Measurements from ENCODE around the gene NAP1L4. TPM values are rescaled to one million over a fixed set of nuclear protein-coding genes. Genes with fewer than 3 reads are reported as not detected.

Gene NAP1L4
- total RNA-seq, 1 donor from 2014 or later = 171 TPM

DNA sequence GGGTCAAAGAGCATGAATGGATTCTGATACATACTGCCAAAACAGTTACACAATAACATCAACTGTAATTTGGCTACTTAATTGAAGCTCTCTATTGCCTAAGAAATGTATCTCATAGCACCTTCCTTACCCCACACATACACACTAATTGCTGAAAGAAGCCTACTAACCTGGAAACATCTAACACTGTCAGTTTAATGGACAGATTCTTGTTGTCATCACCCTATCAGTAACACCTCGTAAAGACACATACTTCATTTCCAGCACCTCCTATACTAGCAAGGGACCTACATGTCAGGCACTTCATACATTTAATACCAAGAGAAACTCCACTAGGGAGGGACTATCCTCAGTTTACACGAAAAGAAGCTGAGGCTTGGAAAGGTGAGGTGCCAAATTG, 9.9 kb downstream of the NAP1L4 start:
- Mint-ChIP-seq H3K9me3 (no peaks in the 10 kb centered on the region), H3K4me3 (no peak overlapping the region), H3K27me3 (ENCODE audit: low read depth) (no peaks in the 10 kb centered on the region), H3K36me3 (peaks cover 18% of the 10 kb centered on the region), H3K4me1 (no peaks in the 10 kb centered on the region), H3K27ac (no peak overlapping the region)
- no peak for DNase-seq (ENCODE audit: low spot score in 2 of 2, unreplicated experiment in 2 of 2)
- TF ChIP-seq, protein P1, sequence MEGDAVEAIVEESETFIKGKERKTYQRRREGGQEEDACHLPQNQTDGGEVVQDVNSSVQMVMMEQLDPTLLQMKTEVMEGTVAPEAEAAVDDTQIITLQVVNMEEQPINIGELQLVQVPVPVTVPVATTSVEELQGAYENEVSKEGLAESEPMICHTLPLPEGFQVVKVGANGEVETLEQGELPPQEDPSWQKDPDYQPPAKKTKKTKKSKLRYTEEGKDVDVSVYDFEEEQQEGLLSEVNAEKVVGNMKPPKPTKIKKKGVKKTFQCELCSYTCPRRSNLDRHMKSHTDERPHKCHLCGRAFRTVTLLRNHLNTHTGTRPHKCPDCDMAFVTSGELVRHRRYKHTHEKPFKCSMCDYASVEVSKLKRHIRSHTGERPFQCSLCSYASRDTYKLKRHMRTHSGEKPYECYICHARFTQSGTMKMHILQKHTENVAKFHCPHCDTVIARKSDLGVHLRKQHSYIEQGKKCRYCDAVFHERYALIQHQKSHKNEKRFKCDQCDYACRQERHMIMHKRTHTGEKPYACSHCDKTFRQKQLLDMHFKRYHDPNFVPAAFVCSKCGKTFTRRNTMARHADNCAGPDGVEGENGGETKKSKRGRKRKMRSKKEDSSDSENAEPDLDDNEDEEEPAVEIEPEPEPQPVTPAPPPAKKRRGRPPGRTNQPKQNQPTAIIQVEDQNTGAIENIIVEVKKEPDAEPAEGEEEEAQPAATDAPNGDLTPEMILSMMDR (IDR thresholded peaks at IDR 0.05; ENCODE audit: unreplicated experiment) = no peak

DNA sequence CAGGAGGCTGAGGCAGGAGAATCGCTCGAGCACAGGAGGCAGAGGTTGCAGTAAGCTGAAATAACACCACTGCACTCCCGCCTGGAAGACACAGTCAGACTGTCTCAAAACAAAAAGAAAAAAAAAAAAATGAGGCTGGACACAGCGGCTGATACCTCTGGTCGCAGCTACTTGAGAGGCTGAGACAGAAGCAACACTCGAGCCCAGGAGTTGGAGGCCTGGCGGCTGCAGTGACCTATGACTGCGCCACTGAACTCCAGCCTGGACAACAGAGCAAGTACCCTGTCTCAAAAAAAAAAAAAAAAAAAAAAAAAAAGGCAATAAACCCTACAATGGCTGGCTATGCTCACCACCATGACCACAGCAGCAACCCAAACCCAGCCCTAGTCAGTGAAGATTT, 11.0 kb downstream of the NAP1L4 start:
- H3K27ac Mint-ChIP-seq = no peak overlapping the region
- H3K4me3 Mint-ChIP-seq = no peak overlapping the region
- TF ChIP-seq, protein P1 (IDR thresholded peaks at IDR 0.05; ENCODE audit: unreplicated experiment) = no peak
- no peaks in the 10 kb centered on the region for H3K27me3 Mint-ChIP-seq (ENCODE audit: low read depth)
- peaks cover 24% of the 10 kb centered on the region for H3K36me3 Mint-ChIP-seq
- no peak for DNase-seq (ENCODE audit: low spot score in 2 of 2, unreplicated experiment in 2 of 2)
- H3K9me3 Mint-ChIP-seq = no peaks in the 10 kb centered on the region
- H3K4me1 Mint-ChIP-seq = no peaks in the 10 kb centered on the region

DNA sequence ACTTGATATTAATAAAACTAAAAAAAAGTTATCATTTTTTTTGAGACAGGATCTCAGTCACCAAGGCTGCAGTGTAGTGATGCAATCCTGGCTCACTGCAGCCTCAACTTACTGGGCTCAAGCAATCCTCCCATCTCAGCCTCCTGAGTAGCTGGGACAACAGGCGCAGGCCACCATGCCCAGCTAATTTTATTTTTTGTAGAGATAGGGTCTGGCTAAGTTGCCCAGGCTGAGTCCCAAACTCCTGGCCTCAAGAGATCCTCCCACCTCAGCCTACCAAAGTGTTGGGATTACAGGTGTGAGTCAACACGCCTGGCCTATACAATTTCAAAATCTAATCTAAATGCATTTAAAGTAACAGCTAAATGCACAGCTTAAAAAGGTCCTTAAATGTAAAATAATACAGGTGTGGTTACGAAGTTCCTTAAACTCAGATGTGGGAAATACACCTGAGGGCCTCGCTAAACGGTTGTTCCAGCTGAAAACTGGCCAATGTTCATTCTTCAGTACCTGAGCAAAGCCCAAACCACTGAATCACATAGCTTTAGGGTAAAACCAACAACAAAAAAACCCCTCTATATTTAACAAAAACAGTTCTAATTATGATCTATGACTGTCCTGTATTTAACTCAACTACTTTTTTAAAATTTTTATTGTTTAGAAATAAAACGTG, 11.8 kb downstream of the NAP1L4 start:
- H3K9me3 Mint-ChIP-seq = no peaks in the 10 kb centered on the region

DNA sequence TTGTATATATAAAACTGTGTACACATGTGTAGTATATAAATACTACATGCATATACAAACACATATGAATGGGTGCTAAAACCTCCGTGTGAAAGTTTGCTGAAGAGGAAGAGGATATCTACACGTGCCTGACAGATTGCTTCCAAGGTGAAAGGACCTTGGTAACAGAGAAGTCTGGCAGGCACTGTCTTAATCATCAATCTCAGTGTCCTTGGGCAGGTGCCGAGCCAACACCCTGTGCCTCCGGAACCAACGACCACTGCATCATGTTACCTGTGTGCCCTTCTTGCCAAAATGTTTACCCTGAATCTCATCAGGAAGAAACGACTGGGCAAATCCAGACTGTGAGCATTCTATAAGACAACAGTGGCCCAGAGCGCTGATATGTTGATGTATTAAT, 15.0 kb downstream of the NAP1L4 start:
- Mint-ChIP-seq H3K4me3 (no peak overlapping the region), H3K27ac (no peak overlapping the region), H3K4me1 (no peaks in the 10 kb centered on the region), H3K9me3 (no peaks in the 10 kb centered on the region), H3K36me3 (peaks cover 34% of the 10 kb centered on the region), H3K27me3 (ENCODE audit: low read depth) (no peaks in the 10 kb centered on the region)
- TF ChIP-seq, protein P1 (IDR thresholded peaks at IDR 0.05; ENCODE audit: unreplicated experiment) = no peak
- no peak for DNase-seq (ENCODE audit: low spot score in 2 of 2, unreplicated experiment in 2 of 2)

More for the DNA sequence above, 11.8 kb downstream of the NAP1L4 start:
- TF ChIP-seq, protein P1 (IDR thresholded peaks at IDR 0.05; ENCODE audit: unreplicated experiment) = no peak
- Mint-ChIP-seq H3K36me3 (peaks cover 28% of the 10 kb centered on the region), H3K4me1 (no peaks in the 10 kb centered on the region), H3K27ac (no peak overlapping the region), H3K27me3 (ENCODE audit: low read depth) (no peaks in the 10 kb centered on the region), H3K4me3 (no peak overlapping the region)
- DNase-seq (ENCODE audit: low spot score in 2 of 2, unreplicated experiment in 2 of 2) = no peak

DNA sequence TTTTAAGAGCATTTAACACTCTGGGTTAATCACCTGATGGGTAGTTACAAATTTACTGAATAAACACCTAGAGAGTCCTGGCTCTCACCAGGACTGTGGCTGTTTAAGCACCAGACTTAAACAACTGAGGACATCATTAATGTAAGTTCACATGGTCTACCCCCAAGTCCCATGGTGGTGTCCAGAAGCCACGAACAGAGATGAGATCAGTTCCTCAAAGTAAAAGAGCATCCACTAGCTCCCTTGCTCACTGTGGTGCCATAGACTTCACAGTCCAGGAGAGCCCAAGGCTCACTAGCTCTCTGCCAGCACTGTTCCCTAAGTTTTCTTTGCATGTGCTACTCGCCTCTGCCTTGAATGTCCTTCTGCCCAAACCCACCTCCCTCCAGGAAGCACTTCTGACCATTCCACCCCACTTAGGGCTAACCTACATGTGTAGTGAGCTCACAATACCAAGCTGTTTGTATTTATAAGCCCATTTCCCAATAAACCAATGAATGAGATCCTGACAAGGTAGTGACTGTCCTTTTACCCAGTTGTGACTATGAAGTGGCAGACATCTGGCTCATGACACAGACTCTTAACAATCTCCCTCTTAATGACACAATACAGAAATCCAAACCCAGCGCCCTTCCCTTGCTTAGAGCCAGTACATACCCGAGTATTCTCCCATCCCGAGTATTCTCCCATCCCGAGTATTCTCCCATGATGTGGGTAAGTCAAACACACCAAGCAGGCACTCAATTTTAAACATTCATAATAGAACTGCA, 15.7 kb downstream of the NAP1L4 start:
- Mint-ChIP-seq H3K36me3 (peaks cover 35% of the 10 kb centered on the region), H3K27me3 (ENCODE audit: low read depth) (no peaks in the 10 kb centered on the region), H3K9me3 (no peaks in the 10 kb centered on the region), H3K4me3 (no peak overlapping the region), H3K27ac (no peak overlapping the region), H3K4me1 (no peaks in the 10 kb centered on the region)
- no peak for DNase-seq (ENCODE audit: low spot score in 2 of 2, unreplicated experiment in 2 of 2)
- TF ChIP-seq, protein P1 (IDR thresholded peaks at IDR 0.05; ENCODE audit: unreplicated experiment) = no peak

Measured in mesothelial cell of epicardium (in vitro differentiated cells).